Measurements from ENCODE around the gene INPP4A.

INPP4A gene

DNA sequence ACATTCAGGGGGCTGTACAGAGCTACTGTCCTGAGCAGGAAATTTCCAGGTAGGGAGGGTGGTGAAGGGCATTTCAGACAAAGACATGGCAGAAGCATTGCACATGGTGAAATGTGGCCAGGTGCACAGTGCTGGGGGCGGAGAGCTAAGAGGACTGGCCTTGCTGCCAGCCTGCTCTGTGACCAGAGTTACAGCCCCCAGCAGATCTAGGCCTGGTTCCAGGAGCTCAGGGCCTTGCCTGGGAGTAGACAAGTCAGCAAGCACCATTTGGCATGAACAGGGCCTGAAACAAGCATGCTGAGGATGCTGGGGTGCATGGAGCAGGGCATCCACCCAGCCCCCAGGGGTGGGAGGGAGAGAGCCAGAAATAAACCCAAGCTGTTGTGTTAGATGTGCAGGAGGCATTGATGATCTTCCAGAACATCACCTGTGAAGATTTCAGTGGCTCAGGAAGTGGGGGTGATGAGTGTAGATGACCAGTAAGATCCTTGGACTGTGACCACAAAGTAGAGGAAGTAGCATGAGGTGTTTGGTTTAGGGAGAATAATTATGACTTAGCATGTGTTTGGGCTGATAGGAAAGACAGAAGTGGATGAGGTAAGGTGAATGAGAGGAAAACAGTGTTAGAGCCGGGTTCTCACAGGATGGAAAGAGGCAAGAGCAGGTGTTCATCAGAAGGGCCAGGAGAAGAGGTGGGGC is 102.6 kb downstream of the INPP4A start:
- DNase-seq: no peak

DNA sequence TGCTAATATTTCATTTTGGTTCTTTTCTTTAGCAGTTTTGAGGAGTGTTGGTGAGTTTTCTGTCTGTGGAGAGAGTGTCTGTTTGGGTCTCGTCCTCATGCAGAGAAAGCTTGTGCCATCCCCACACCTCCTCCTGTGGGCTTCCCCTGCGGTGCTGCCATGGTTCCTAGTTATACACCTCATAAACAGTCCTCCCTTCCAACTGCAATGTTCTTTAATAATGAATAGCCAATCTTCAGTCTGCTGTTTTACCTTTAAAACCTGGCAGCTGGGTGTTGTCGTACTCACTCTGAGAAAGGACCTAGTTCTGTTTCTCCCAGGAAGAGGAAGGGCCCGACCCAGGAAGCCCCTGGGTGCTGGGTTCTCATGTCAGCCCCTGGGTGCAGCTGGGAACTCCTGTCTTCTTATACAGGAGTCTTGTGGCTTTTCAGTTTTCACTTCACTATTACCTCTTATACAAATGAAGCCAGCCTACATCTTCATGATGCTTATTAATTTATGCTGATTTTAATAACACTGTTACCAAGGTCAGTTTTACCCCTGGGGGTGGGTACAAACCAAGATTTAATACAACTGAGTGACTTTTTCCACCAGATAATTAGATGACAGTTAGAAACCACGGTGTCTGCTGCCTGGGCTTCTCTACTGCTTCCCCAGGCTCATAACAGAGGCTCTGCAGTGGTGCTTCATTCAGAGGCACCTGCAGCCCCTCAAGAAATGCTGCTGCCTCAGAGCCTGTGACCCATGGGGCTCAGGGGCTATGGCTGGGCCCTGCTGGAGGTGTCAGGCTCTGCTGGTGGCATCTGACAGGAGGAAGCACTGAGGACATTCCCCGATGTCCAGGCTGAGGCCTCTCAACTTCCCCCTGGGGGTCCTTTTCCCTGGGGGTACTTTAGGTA is 104.5 kb downstream of the INPP4A start:
- no peak for DNase-seq

DNA sequence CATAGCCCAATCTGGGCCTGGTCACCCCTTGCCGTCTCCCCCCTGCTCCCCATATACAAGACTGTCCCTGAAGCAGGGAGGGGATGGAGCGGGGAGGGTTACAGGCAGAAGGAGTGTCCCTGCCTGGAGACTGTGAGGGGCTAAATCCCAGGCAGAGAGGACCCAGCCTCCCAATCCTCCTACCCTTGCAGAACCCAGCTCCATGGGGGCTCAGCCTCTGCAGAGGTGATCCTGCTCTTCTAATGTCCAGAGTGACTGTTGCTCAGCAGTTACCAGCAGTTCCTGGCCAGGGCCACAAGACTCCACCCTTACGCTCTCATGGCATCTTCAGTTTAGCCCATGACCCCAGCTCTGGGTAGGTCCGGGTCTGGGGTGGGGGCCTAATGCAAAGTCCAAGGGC is 105.5 kb downstream of the INPP4A start:
- no peak for DNase-seq

DNA sequence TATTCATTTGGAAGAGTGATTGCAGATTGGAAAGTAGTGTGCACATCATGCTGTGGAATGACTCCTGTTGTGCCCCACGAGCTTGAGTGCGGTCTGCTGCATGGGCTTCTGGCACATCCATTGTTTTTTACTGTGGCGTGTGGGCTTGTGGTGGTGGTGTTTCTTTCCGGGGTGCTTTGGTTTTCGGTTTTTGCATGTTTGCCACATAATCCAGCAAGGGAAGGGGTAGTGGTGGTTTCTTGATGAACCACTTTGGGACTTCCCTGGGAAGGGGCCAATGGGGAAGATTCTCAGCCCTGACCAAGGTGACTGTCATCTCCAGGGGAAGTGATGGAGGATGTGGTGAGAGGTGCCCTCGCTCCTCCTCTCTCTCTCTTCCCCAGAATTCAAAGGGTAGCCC is 106.7 kb downstream of the INPP4A start:
- DNase-seq: no peak

DNA sequence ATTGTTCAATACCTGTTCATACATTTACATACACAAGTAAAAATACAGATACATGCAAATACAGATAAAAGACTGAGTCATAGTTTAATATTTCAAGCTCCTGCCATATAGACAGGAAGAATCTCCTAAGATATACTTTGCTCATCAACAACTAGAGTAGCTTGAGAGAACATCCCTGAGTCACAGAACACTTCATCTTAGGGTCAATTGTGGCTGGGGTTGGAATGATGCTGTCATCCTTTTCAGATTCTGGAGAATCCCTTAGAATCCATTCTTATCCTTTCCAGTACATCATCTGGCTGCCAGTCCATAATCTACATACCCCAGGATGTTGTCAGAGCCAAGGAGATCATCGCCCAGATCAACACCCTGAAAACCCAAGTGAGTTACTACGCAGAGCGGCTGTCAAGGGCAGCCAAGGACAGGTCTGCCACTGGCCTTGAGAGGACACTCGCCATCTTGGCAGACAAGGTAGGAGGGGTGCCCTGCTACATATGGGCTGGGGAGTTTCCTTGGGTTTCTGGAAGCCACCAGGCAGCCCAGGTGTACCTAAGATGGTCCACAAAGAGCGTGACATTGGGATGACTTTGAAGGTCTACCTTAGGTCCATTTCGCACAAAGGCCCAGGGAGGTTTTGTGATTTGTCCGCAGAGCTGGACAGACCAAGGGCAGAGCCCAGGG is 108.0 kb downstream of the INPP4A start:
- no peak for DNase-seq

DNA sequence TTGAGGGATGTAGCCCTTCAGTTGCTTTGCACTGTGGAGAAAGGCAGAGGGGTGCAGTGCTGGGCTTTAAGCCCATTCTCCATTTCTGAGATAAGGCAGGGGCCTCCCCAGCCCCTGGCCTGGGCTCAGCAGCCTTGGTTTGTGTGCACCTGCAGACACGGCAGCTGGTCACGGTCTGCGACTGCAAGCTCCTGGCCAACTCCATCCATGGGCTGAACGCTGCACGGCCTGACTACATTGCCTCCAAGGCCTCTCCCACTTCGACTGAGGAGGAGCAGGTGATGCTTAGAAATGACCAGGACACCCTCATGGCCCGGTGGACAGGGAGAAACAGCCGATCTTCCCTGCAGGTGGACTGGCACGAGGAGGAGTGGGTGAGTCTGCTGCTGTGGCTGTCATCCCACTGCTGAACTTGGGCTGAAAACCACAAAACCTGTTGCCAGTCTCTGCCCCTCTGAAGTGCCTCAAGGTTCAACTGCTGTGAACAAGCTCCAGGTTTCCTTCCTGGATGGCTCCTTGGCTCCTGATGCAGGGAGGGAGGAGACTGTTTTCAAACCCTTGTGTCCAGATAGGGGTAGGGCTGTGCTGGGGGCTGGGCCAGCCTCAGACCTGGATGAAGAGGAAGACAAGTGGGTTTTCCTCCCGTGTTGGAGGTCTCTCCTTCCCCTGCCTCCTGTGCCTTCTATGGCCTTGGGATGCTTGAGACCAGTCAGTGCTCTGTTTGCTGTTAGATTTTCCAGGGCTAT is 109.6 kb downstream of the INPP4A start:
- DNase-seq: no peak

DNA sequence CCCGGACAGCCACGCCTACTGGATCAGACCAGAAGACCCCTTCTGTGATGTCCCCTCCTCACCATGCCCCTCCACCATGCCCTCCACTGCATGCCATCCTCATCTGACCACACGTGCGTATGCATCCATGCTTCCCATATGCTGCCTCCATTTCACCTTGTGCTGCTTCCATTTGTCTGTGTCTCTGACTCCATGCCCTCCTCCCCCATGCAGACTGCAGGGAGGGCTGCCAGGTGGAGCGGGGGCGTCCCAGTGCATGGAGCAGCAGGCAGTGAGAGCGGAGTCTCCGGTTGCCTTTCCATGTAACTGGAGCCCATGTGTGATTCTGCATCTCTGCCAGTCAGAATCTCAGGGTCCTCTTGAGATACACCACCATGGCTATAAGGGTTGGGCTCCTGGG is 111.0 kb downstream of the INPP4A start:
- no peak for DNase-seq

DNA sequence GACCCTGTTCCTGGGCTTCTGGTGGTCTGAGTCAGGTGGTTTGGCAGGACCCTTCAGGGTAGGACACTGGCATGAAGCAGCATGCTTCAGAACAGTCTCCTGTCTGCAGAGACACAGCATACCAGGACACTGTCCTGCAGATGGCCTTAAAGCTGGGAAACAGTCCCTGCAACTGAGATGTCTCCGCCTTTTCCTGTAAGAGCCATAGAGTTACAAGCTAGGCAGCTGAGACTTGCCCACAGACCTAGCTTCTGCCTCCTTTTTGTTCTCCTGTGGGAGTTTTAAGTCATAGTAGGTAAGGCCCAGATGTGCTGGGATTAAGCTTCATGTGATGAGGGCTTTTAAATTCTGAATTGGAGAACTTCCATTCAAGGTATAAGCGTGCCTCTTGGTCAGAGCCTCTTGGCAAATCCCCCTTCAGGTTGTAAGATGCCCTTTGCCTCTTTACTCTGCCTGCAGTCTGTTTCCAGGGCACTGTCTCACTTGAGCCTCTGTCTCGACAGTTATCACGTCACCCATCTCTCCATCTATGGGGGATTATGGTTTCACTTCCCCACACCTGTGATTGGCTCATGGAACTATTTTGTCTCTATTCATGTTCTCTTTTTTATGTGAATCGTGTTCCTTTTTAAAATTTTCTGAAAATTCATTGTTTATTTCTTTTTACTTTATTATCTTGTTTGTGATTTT is 111.8 kb downstream of the INPP4A start:
- DNase-seq: no peak

DNA sequence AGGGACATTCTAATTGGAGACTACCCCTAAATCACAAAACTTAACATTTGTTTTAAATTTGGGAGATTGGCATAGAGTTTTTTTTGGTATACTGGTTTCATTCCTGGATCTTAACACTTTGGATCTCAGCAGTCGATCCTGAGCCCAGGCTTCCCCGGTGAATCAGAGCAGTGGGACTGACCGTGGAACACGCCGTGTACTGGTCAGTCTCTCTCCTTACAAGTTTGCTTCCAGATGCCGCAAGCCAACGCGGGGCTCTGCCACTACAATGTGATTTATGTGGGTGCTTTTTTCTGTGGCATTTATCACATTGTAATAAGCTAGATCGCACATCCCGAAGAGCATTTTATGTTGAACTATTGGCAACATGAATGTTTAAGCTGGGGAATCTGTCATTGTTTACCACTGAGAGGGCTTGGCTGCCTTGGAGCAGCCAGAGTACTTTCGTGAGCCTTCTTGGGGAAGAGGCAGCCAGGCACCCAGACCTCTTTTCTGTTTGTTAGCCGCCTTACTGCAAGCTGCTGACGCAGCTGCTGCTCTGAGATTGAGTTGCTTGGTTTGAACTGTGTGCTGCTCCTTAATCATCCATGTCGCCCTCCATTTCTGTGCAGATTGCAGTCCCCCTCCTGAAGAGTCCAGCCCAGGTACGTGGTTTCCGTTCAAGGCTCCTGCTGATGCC is 114.3 kb downstream of the INPP4A start:
- DNase-seq: no peak

DNA sequence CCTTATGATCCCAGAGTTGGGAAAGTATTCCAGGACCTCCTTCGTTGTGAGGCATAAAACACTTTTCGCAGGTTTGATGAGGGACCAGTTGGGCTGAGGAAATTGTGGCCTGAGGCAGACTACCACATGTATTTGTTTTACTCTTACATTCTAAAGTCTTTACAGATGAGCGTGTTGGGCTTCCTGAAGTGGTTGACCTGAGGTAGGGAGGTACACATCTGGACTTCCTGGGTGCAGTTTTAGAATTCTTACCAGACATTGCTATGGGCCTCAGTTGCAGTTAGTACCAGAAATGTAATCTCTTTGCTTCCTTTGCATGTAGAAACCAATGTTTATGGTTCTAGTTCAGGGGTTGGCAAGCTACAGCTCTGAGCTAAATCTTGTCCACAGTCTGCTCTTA is 114.9 kb downstream of the INPP4A start:
- DNase-seq: no peak

DNA sequence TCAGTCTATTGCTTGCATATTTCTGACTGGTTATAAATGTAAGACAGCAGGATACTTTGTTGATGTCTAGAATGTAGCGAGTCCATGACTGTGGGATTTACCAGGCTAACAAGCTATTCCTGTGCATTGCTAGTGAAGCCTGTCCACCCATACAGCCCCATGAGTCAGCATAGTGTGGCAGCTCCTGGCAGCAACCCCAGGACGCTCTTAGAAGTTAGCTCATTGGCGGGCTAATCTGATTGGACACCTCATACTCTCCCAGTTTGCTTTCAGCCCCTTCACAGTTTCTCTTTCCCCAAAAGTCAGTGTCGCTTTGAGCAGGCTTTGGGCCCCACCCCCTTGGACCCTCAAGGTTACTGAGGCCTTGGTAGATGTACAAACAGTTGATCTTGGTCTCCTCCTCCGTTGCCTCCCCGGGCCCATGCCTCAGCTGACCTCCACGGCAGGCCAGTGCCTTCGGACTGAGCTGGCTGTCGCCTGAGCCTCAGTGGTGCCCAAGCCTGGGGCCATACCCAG is 115.7 kb downstream of the INPP4A start:
- DNase-seq: no peak

DNA sequence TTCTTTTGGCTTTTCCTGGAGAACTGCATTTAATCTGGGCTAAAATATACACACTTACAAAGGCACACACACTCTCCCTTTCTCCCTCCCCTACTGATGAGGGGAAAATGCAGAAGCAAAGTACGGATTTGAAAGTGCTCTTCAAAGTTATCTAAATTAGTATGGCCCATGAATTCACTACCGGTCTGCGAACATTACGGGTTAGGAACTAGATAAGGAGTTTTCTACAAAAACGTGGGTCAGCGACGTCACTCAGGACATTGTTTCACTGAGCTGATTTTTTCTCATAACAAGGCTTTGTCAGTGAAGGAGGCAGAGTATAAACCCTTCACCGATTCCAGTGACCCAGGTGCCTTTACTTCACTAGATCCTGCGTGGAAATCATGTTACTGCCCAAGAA is 116.4 kb downstream of the INPP4A start:
- DNase-seq: no peak

DNA sequence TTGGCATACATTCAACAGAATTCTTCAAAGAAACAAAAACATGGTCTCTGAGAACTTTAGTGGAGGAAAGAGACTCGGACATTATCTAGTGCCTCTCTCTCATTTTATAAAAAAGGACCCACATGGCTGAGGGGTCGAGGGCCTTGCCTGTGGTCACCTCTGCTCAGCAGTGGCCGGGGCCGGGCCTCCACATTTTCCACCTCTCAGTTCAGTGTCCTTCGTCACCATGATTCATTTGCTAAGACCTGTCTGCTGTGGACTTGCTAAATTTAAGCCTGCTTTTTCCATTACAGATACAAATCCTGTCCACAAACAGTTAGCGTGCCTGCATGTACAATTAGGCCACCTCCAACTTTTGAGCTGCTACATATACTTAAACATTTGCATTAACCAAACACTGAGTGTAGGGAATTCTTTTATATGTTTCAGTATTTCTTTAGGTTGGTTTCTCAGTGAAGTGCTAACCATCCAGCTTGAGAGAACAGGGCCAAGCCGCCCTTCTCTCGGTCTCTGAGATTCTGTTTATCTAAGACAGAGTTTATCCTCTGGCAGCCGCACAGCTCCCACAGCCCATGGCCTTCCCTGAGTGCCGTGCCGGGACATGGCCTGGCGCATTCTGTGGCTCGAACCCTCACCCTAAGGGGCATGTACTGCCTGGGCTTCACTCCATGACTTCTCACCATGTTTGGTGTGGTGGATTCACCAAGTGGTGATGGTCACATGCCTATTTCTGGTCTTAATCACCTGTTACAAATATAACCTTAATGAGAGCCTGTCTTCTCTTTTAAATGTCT is 117.4 kb downstream of the INPP4A start:
- DNase-seq: no peak

DNA sequence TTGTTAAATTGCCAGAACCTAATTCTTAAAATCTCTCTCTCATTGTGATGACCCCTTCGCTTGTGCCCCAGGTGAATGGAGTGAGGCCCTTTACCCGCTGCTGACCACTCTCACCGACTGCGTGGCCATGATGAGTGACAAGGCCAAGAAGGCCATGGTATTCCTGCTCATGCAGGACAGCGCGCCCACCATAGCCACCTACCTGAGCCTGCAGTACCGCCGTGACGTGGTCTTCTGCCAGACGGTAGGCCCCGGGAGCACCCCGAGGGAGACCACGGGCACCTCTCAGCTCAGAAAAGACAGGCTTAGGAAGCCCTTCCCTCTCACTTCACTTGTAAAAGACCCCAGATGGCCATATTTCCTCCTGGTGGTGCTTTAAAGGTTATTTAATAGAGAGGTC is 118.7 kb downstream of the INPP4A start:
- no peak for DNase-seq

DNA sequence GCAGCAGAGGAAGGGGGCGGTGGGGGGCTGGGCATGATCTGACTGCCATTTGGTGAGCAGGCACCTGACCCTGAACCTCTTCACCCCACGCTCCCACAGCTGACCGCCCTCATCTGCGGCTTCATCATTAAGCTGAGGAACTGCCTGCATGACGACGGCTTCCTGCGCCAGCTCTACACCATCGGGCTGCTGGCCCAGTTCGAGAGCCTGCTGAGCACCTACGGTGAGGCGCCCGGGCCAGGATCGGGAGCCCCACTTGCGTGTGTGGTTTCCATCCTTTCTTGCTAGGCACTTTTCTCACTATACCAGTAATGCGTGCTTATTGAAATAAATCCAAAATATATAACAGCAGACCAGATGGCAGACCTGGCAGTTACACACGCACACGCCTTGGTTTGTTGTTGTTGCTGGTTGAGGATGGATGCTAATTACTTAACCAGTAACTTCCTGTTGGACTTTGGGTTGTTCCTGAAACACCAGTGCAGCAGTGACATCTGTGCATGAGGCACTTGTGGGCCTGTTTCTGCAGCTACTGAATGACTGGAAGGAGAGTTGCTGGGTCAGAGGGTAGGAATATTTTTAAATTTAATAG is 120.0 kb downstream of the INPP4A start:
- DNase-seq: no peak

DNA sequence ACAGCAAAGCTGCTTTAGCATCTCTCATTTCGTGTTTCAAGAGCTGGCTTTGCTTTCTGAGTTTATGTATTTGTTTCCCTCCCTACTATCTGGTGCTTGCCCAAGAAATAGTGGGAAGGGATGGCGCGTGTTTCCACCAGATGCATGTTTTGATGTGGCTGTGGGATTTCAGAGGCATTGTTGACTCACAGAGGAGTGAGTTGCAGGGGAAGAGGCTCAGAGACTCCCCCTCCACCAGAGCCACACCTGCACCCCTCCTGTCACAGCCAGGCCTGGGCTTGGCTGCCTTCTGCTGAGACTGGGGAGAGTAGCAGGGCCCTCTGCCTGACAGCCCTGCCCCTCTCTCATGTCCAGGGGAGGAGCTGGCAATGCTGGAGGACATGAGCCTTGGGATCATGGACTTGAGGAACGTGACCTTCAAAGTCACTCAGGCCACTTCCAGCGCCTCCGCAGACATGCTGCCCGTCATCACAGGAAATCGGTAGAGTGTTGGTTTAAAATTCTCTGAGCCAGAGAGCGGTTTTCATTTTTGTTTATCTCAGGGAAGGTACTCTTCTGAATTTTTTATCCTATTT is 120.7 kb downstream of the INPP4A start:
- no peak for DNase-seq

DNA sequence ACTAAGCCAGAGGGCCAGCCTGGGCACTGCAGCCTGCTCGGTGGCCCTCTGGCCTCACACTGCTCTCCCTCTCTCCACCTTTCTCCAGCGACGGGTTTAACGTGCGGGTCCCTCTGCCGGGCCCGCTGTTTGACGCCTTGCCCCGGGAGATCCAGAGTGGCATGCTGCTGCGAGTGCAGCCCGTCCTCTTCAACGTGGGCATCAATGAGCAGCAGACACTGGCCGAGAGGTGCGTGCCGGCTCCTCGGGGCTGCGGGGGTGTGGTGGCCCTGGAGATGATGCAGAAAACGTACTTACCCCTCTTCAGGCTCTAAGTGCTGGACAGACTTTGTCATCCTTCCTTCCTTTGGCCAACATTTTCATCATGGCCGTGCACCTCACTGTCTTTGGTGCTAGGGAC is 121.3 kb downstream of the INPP4A start:
- no peak for DNase-seq

DNA sequence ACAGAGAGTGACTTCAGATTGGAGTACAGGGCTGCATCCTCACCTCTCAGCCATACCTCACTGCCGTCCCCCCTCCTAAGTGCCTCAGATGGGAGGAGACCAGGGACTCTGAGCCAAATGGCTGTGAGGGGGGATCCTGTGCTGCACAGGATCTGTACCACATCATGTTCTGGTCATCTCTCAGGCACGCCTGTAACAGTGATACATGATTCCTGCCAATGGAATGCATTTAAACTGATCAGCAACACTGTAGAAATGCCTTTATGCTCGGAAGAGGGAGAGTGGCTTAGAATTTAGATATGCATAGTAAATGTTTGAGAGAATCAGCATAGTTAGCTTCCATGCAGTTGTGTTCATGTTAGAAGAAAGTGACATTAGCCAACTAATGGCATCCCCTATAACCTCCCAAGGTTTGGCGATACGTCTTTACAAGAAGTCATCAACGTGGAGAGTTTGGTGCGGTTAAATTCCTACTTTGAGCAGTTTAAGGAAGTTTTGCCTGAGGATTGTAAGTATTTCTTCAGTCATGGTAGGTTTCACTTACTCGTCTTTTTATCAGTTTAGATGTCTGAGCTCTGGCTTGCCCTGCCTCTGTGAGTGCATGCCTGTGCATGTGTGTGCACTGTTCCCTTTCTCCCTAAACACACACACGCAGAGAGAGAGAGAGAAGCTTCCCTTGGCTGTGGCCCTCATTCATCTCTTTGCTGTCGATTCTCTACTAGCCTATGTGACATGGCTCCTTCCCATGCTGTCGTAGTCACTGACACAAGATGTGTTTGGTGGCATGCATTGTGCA is 123.7 kb downstream of the INPP4A start:
- DNase-seq: no peak

DNA sequence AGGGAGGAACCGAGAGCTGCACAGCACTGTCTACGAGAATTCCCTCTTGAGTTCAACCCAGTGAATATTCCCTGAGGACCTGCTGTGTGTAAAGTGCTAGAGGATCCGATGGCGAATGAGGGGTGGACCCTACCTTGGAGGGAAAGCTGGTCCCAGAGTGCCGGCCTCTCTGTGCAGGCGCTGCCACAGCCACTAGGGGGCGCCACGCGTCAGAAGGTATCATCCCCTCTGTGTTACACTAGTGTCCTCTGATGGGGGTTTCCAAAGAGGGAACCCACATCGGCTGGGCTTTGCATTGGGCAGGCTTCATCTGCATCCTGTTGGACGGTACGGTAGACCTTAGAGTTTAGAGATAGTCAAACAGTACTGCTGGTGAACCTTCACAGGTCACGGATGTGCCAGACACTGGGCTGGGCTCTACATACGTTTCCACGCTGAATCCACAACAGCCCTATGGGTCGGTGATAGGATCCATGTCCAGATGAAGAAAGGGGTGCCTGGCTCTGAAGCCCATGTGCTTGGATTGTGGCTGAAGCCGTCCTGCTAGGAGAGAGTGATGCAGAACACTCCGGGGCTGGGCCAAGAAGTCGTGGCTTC is 124.6 kb downstream of the INPP4A start:
- DNase-seq: no peak
